Pancreas (tissue), 10 donors: ENCODE measurements around the gene NR6A1. TPM values are rescaled to one million over a fixed set of nuclear protein-coding genes. Genes with fewer than 3 reads are reported as not detected.

Experiments
- ATAC-seq, 4 donors: fragments of 200-7000 bp; cut with Tn5 transposase; one replicate each; pipeline versions ENCODE4 v1.8.0 to v1.9.1; 2020; ENCODE audit warnings: mild to moderate bottlenecking in 4 of 4, moderate library complexity in 4 of 4
- DNase-seq, 6 donors: peaks; one replicate each; pipeline ENCODE4 v3.0.0-alpha.2; 2020
- FAIRE-seq: peaks from 2 replicates; lab custom pipeline; 2012; peaks lifted over from hg19 to GRCh38; lab: Jason Lieb, UNC
- H3K27ac ChIP-seq, 4 donors: fragments of 200-600 bp; sonication (generic); 1 replicate in 3 of 4; 2 replicates in 1 of 4; pipeline versions ENCODE4 v1.5.0 to v1.8.0; 2020
- H3K27me3 ChIP-seq, 4 donors: fragments of 200-600 bp; one replicate each; pipeline ENCODE4 v1.8.0; 2021
- H3K36me3 ChIP-seq, 3 donors: fragments of 200-600 bp; sonication (generic) in 1 of 3; one replicate each; pipeline versions ENCODE4 v1.5.0 to v1.8.0; 2020 to 2021
- H3K4me1 ChIP-seq, 3 donors: fragments of 200-600 bp; one replicate each; pipeline ENCODE4 v1.8.0; 2021
- H3K4me3 ChIP-seq, 4 donors: fragments of 200-600 bp; sonication (generic) in 2 of 4; one replicate each; pipeline versions ENCODE4 v1.5.0 to v1.8.0; 2020 to 2021
- H3K9me3 ChIP-seq, 4 donors: fragments of 200-600 bp; one replicate each; pipeline ENCODE4 v1.8.0; 2021
- CTCF ChIP-seq, 4 donors: fragments of 200-600 bp; sonication (generic) in 3 of 4; IDR thresholded peaks; one replicate each; pipeline versions ENCODE4 v1.5.0 to v1.8.0; 2021; ENCODE audit warnings: antibody characterized with exemption in 4 of 4
- whole genome bisulfite sequencing, 2 donors: extraction: QIAGEN DNeasy Blood & Tissue Kit; methylation state at CpG; one replicate each; pipeline ENCODE4 v1.1.7; 2013; 5-methylcytosine and 5-hydroxymethylcytosine counted together
- intact Hi-C, 3 donors: fragments of 100-400 bp; cut with DNase I; formaldehyde crosslinking; loops; one replicate each; pipeline versions ENCODE4 v1.11.1 to v1.14.2; 2022
- microRNA-seq, 2 donors: library from miRNA; unstranded; fragments of <30 nt; microRNA quantifications; one replicate each; pipeline versions ENCODE4 to v1.1.0, GENCODE V29; 2019 to 2020
- polyA plus RNA-seq, 2 donors: library from polyadenylated mRNA; stranded (reverse); fragments of 200-250 nt; gene quantifications; one replicate each; pipeline ENCODE4 v1.2.3, GENCODE V29; 2013
- total RNA-seq, 6 donors: library from RNA; stranded (reverse); fragmentation: NEBNext Ultra II Directional in 4 of 6; extraction: Animal tissue kit (Norgen Biotek cat#: 25700) in 4 of 6; gene quantifications; one replicate each; pipeline versions ENCODE4 v1.2.1 to v1.2.4, GENCODE V29; 2021 to 2023
- donor health status: healthy with polysubstance abuse.
- donor health status: DM: no; HTN: no; CAD: no; lungs with moderate emphysema.
- donor health status: DM: no; HTN: no; CAD: no.
- donor health status: control.
- donor health status: control.
- donor health status: Bipolar disorder and iron deficiency.
- donor health status: DM: yes; HTN: yes; CAD: no.
- donor health status: DM: no; HTN: no; CAD: no.
- donor health status: DM: no; HTN: no; CAD: no.
- donor health status: DM: yes; HTN: yes; CAD: no.

Gene NR6A1
- total and polyA plus RNA-seq, 8 donors: 2.1 to 3.9 (median 2.6) TPM

GRCh38 chr9:124469011-124469832 is 301.9 kb downstream of the NR6A1 start:
- Histone ChIP-seq H3K4me1 (no peaks in the 10 kb centered on the region), H3K9me3 (no peaks in the 10 kb centered on the region), H3K27me3 (no peaks in the 10 kb centered on the region), H3K4me3 (no peak overlapping the region), H3K36me3 (no peaks in the 10 kb centered on the region), H3K27ac (no peak overlapping the region)
- no peak for FAIRE-seq
- WGBS, 2 donors: 79 to 83% methylated on average over 28 of the region's 28 CpGs
- intact Hi-C loops: no loop called here
- ATAC-seq: no peak
- peak in 1 of 6 donors; percentile 55 for DNase-seq
- no peak for TF ChIP-seq CTCF (IDR thresholded peaks at IDR 0.05)

- 83 to 95% methylated on average over 19 of the region's 19 CpGs for WGBS, 2 donors
- DNase-seq (peak in 2 of 6 donors; percentile 47 to 51), FAIRE-seq (no peak), ATAC-seq (no peak)
- no peaks in the 10 kb centered on the region for H3K4me1 ChIP-seq
- no peaks in the 10 kb centered on the region for H3K27me3 ChIP-seq
- no peak overlapping the region for H3K4me3 ChIP-seq
- no peaks in the 10 kb centered on the region for H3K9me3 ChIP-seq
- H3K27ac ChIP-seq: no peak overlapping the region
- intact Hi-C loops: no loop called here
- TF ChIP-seq CTCF (IDR thresholded peaks at IDR 0.05): no peak
- no peaks in the 10 kb centered on the region for H3K36me3 ChIP-seq
Measured at GRCh38 chr9:124468061-124468740, 302.9 kb downstream of the NR6A1 start.

- ATAC-seq (no peak), DNase-seq (peak in 2 of 6 donors; percentile 18 to 49), FAIRE-seq (no peak)
- no peaks in the 10 kb centered on the region for H3K4me1 ChIP-seq
- TF ChIP-seq CTCF (IDR thresholded peaks at IDR 0.05): no peak
- H3K36me3 ChIP-seq: no peaks in the 10 kb centered on the region
- intact Hi-C loops: no loop called here
- no peaks in the 10 kb centered on the region for H3K9me3 ChIP-seq
- no peak overlapping the region for H3K27ac ChIP-seq
- no peaks in the 10 kb centered on the region for H3K27me3 ChIP-seq
- WGBS, 2 donors: 85 to 91% methylated on average over 16 to 17 of the region's 17 CpGs
- H3K4me3 ChIP-seq: no peak overlapping the region
Measured at GRCh38 chr9:124467410-124468060, 303.6 kb downstream of the NR6A1 start.

Small RNA genes lying within 50 kb of the gene (microRNA-seq; reads per million reads assigned to microRNA genes)
- gene MIR181A2: 122 to 217 reads per million in 2 donors
- gene MIR181B2: 58.3 to 199 reads per million in 2 donors

Other genes starting within 250 kb of the NR6A1 start
- gene OLFML2A, start 5.8 kb upstream of the NR6A1 start, total RNA-seq: 1 to 10 TPM; 3.0 to 8.6 (median 6.5) TPM
- 1 to 10 TPM in 1 of 2 donors, under 1 TPM in 1; 0.95 to 2.3 TPM for gene OLFML2A, start 5.8 kb upstream of the NR6A1 start, polyA plus RNA-seq
- under 1 TPM in 1 of 6 donors, not detected in 5; 0.13 TPM for gene WDR38, start 82.1 kb upstream of the NR6A1 start, total RNA-seq
- not detected for gene WDR38, start 82.1 kb upstream of the NR6A1 start, polyA plus RNA-seq
- gene RPL35, start 90.6 kb upstream of the NR6A1 start, total RNA-seq: 1,000 to 10,000 TPM in 2 of 6 donors, 100 to 1,000 TPM in 4; 711 to 1,181 (median 872) TPM
- 1,000 to 10,000 TPM; 2,170 to 3,795 TPM for gene RPL35, start 90.6 kb upstream of the NR6A1 start, polyA plus RNA-seq
- gene ARPC5L, start 90.8 kb upstream of the NR6A1 start, total RNA-seq: 10 to 100 TPM in 4 of 6 donors, 1 to 10 TPM in 2; 7.0 to 14.9 (median 10.4) TPM
- gene ARPC5L, start 90.8 kb upstream of the NR6A1 start, polyA plus RNA-seq: 10 to 100 TPM; 13.7 to 24.4 TPM
- 10 to 100 TPM in 5 of 6 donors, 1 to 10 TPM in 1; 9.8 to 14.7 (median 11.1) TPM for gene GOLGA1, start 169.8 kb upstream of the NR6A1 start, total RNA-seq
- 10 to 100 TPM in 1 of 2 donors, 1 to 10 TPM in 1; 9.0 to 10.1 TPM for gene GOLGA1, start 169.8 kb upstream of the NR6A1 start, polyA plus RNA-seq